ENCODE measurements around the gene CMSS1. TPM values are rescaled to one million over a fixed set of nuclear protein-coding genes. Genes with fewer than 3 reads are reported as not detected.

The CMSS1 gene
- total and polyA plus RNA-seq, 2 of the 13 experiments (the other 11 are each of a cell fraction or from before 2014, with no cell fraction given), result 6.4 to 48.7 TPM

DNA sequence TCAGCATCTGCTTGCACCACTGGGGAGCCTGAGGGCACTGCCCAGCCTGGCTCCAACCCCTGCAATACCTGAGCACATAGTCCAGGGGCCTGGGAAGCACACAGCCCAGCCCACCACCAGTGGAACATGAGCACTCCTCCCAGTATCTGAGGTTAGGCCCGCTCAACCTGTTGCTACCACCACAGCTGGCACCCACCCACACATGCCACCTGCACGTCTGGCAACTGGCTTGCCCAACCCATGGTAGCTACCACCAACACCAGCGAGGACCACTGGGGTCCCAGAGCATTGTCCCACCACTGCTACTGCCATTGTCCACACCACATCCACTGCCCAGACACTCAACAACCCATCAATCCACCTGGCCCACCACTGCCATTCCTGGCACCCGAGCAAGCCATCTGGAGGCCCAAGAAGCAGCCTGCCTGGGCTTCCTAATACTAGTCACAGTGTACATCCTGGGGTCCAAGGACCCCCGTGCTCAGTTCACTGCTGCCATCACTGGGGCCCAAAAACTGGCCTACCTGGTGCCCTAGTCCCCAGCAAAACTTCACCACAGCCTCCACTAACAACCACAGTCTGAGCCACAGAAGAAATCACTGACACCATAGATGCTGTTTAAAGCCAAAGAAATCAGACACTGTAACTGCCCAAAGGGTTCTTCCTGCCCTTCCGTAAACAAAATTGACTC, 381.1 kb downstream of the CMSS1 start:
- FAIRE-seq, result no peak
- TF ChIP-seq, protein P1, sequence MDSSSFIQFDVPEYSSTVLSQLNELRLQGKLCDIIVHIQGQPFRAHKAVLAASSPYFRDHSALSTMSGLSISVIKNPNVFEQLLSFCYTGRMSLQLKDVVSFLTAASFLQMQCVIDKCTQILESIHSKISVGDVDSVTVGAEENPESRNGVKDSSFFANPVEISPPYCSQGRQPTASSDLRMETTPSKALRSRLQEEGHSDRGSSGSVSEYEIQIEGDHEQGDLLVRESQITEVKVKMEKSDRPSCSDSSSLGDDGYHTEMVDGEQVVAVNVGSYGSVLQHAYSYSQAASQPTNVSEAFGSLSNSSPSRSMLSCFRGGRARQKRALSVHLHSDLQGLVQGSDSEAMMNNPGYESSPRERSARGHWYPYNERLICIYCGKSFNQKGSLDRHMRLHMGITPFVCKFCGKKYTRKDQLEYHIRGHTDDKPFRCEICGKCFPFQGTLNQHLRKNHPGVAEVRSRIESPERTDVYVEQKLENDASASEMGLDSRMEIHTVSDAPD (CRISPR knock-in tag; IDR thresholded peaks at IDR 0.05), result no peak
- no peak for TF ChIP-seq GABPB1 (CRISPR knock-in tag; IDR thresholded peaks at IDR 0.05)
- no peak for TF ChIP-seq RFX3 (CRISPR knock-in tag; IDR thresholded peaks at IDR 0.05)
- no peak for TF ChIP-seq ZBTB8A (CRISPR knock-in tag; IDR thresholded peaks at IDR 0.05; ENCODE audit: borderline replicate concordance, low read depth)
- TF ChIP-seq ZNF282 (IDR thresholded peaks at IDR 0.05; ENCODE audit: partially characterized antibody), result no peak
- no peak for TF ChIP-seq SRSF9 (IDR thresholded peaks at IDR 0.05; ENCODE audit: borderline replicate concordance, insufficient read depth, low read depth, low read length, poor library complexity, severe bottlenecking)
- no peak for TF ChIP-seq TIGD3 (CRISPR knock-in tag; IDR thresholded peaks at IDR 0.05; ENCODE audit: borderline replicate concordance)
- TF ChIP-seq, protein P2, sequence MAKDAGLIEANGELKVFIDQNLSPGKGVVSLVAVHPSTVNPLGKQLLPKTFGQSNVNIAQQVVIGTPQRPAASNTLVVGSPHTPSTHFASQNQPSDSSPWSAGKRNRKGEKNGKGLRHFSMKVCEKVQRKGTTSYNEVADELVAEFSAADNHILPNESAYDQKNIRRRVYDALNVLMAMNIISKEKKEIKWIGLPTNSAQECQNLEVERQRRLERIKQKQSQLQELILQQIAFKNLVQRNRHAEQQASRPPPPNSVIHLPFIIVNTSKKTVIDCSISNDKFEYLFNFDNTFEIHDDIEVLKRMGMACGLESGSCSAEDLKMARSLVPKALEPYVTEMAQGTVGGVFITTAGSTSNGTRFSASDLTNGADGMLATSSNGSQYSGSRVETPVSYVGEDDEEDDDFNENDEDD (CRISPR knock-in tag; IDR thresholded peaks at IDR 0.05; ENCODE audit: borderline replicate concordance), result no peak
- no peak for TF ChIP-seq ESRRA (CRISPR knock-in tag; IDR thresholded peaks at IDR 0.05; ENCODE audit: low read depth)
- TF ChIP-seq, protein P3, sequence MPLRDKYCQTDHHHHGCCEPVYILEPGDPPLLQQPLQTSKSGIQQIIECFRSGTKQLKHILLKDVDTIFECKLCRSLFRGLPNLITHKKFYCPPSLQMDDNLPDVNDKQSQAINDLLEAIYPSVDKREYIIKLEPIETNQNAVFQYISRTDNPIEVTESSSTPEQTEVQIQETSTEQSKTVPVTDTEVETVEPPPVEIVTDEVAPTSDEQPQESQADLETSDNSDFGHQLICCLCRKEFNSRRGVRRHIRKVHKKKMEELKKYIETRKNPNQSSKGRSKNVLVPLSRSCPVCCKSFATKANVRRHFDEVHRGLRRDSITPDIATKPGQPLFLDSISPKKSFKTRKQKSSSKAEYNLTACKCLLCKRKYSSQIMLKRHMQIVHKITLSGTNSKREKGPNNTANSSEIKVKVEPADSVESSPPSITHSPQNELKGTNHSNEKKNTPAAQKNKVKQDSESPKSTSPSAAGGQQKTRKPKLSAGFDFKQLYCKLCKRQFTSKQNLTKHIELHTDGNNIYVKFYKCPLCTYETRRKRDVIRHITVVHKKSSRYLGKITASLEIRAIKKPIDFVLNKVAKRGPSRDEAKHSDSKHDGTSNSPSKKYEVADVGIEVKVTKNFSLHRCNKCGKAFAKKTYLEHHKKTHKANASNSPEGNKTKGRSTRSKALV (CRISPR knock-in tag; IDR thresholded peaks at IDR 0.05), result no peak
- TF ChIP-seq EP300 (IDR thresholded peaks at IDR 0.05; ENCODE audit: low read depth in 2 of 2, low read length in 2 of 2), result no peak
- no peak for TF ChIP-seq EP300 (CRISPR knock-in tag; IDR thresholded peaks at IDR 0.05; ENCODE audit: borderline replicate concordance)
- no peak for TF ChIP-seq ZNF292 (CRISPR knock-in tag; IDR thresholded peaks at IDR 0.05; ENCODE audit: borderline replicate concordance, low read depth)
- TF ChIP-seq ZNF546 (CRISPR knock-in tag; conservative IDR thresholded peaks at IDR 0.05), result no peak
- TF ChIP-seq TP53 (CRISPR knock-in tag; conservative IDR thresholded peaks at IDR 0.05), result no peak
- TF ChIP-seq CENPX (CRISPR knock-in tag; IDR thresholded peaks at IDR 0.05), result no peak
- no peak for TF ChIP-seq ZNF644 (CRISPR knock-in tag; IDR thresholded peaks at IDR 0.05; ENCODE audit: low read depth)
- TF ChIP-seq NAIF1 (CRISPR knock-in tag; IDR thresholded peaks at IDR 0.05; ENCODE audit: borderline replicate concordance), result no peak

More for the DNA sequence above, 381.1 kb downstream of the CMSS1 start:
- Histone ChIP-seq H3K27me3 (ENCODE audit: control insufficient read depth in 1 of 2, insufficient read depth in 2 of 2, low read length in 2 of 2) (no peaks in the 10 kb centered on the region), H3K9ac (ENCODE audit: insufficient read depth, low read depth, low read length) (no peak overlapping the region), H3K4me2 (ENCODE audit: low read depth, low read length) (no peak overlapping the region), H3K4me3 (replicated peaks in 1 of 3; ENCODE audit: insufficient read depth in 1 of 3, low read depth in 2 of 3, low read length in 3 of 3) (no peak overlapping the region), H3K9me3 (ENCODE audit: low read length) (no peaks in the 10 kb centered on the region), H3K36me3 (replicated peaks in 1 of 2; ENCODE audit: control insufficient read depth in 1 of 2, insufficient read depth in 2 of 2, low read length in 2 of 2) (no peaks in the 10 kb centered on the region), H3K4me1 (ENCODE audit: insufficient read depth, low read length) (no peaks in the 10 kb centered on the region), H4K20me1 (ENCODE audit: insufficient read depth, low read length) (no peaks in the 10 kb centered on the region), H3K79me2 (ENCODE audit: insufficient read depth, low read length) (no peaks in the 10 kb centered on the region), H3K27ac (ENCODE audit: extremely low read length, insufficient read depth, low read length) (no peak overlapping the region), H2AFZ (ENCODE audit: low read length) (no peak overlapping the region)
- BruUV-seq (replicated peaks), result no TSS peak
- ChIA-PET POLR2A (no interaction called here), CTCF (ENCODE audit: low intra/inter-chr PET ratio, low total read pairs) (no interaction called here)
- intact Hi-C loops (cut with micrococcal nuclease; ENCODE audit: unreplicated experiment) (no loop called here), in situ Hi-C loops (cut with HindIII; ENCODE audit: extremely low pct_ligation_motif_present, low pct_unique_long_range_greater_than_20kb) (no loop called here)
- WGBS (ENCODE audit: low lambda C conversion rate), result 87% methylated on average over 5 of the region's 6 CpGs
- no peak for DNase-seq (ENCODE audit: low spot score)
- ATAC-seq, result no peak; the same call in 2 of the 3 replicates

All from HepG2 (cell line).